AG04449 (cell line): ENCODE measurements around the gene MRPS12.

Experiments
- CTCF ChIA-PET: fragments of 350-600 bp; formaldehyde crosslinking; extraction: SDS; loops from one replicate; lab custom pipeline; 2021; ENCODE audit warnings: antibody characterized with exemption; lab: Yijun Ruan, JAX
- POLR2A ChIA-PET: fragments of 400-600, 350-600 bp; formaldehyde crosslinking; extraction: SDS; loops from one replicate; lab custom pipeline; 2020; ENCODE audit warnings: antibody characterized with exemption, inconsistent platforms; lab: Yijun Ruan, JAX
- DNase-seq: peaks from one replicate; pipeline ENCODE4 v3.0.0-alpha.2; 2010; ENCODE audit warnings: low read depth, low spot score
- H3K4me3 ChIP-seq: 2 replicates; pipeline ENCODE4 v1.5.1; 2011; ENCODE audit warnings: low read depth, mild to moderate bottlenecking, control low read depth, low read length
- TF ChIP-seq, protein P1 (sequence below): IDR thresholded peaks from one replicate; pipeline ENCODE4 v1.5.1; 2011; ENCODE audit warnings: mild to moderate bottlenecking, moderate library complexity, low read length, control low read depth, inconsistent platforms; ENCODE audit not compliant: insufficient read depth; ENCODE audit errors: missing control alignments

MRPS12 gene

DNA sequence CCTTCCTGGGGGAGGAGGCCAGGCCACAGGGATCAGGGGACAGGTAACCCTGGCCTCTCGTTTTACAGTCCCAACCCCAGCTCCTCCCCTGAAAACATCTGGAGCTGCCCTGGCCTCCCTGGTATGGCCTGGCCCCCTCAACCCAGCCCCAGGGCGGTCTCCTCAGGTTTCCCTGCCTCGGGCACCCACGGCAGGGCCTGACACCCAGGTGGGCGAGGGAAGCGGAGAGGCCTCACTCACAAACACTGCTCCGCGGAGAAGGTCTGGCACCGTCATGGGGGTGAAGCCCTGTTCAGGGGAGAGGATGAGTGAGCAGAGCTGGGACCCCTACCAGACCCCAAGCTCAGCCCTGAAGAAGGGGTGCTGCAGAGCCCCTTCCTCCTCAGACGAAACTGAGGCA lies 12.2 kb upstream of the MRPS12 start:
- TF ChIP-seq, protein P1, sequence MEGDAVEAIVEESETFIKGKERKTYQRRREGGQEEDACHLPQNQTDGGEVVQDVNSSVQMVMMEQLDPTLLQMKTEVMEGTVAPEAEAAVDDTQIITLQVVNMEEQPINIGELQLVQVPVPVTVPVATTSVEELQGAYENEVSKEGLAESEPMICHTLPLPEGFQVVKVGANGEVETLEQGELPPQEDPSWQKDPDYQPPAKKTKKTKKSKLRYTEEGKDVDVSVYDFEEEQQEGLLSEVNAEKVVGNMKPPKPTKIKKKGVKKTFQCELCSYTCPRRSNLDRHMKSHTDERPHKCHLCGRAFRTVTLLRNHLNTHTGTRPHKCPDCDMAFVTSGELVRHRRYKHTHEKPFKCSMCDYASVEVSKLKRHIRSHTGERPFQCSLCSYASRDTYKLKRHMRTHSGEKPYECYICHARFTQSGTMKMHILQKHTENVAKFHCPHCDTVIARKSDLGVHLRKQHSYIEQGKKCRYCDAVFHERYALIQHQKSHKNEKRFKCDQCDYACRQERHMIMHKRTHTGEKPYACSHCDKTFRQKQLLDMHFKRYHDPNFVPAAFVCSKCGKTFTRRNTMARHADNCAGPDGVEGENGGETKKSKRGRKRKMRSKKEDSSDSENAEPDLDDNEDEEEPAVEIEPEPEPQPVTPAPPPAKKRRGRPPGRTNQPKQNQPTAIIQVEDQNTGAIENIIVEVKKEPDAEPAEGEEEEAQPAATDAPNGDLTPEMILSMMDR: no peak
- DNase-seq: no peak
- H3K4me3 ChIP-seq: no peak overlapping the region
- CTCF ChIA-PET: interaction anchor here (1.1 to 9.5 kb wide), 3 partner anchors 10 to 515 kb away, joined by 3 to 90 read pairs (median 4); partner anchors contain the start of genes FAM98C, MRPS12 and SARS2
- POLR2A ChIA-PET: no interaction called here

DNA sequence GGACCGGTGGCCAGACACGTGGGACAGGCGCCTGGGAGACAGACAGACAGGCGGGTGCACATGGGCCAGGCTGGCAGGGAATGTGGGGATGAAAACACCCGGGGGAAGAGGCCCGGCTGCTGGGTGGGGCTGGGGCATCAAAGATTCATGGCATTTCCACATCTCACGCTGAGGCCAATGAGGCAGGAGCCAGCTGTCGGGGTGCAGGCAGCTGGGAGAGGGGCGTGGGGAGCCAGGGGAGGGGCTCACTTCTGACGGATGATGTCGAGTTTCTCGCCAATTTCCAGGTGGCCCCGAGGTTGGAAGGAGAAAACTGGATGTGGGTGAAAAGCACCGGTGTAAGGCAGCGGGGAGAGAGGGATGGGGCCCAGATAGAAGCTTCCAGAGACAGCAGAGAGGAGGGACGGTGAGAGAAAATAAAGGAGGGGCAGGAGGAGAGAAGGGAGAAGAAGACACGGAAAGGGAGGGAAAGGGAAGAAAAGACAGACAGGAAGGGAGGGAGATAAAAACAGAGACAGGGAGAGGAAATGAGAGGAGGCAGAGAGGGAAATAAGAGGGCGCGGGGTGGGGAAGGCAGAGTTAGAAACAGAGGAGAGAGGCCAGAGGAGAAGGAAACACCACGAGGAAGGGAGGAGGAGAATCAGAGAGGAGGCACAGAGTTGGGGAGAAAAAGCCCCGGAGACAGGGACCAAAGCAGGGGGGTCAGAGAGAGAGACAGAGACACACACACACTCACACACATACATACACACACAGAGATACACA lies 10.7 kb upstream of the MRPS12 start:
- no peak overlapping the region for H3K4me3 ChIP-seq
- no peak for DNase-seq
- ChIA-PET CTCF (interaction anchor here (9.5 kb wide), 1 partner anchor 8 kb away, joined by 90 read pairs; the partner anchor contains the start of genes MRPS12 and SARS2), POLR2A (no interaction called here)
- TF ChIP-seq, protein P1: no peak

DNA sequence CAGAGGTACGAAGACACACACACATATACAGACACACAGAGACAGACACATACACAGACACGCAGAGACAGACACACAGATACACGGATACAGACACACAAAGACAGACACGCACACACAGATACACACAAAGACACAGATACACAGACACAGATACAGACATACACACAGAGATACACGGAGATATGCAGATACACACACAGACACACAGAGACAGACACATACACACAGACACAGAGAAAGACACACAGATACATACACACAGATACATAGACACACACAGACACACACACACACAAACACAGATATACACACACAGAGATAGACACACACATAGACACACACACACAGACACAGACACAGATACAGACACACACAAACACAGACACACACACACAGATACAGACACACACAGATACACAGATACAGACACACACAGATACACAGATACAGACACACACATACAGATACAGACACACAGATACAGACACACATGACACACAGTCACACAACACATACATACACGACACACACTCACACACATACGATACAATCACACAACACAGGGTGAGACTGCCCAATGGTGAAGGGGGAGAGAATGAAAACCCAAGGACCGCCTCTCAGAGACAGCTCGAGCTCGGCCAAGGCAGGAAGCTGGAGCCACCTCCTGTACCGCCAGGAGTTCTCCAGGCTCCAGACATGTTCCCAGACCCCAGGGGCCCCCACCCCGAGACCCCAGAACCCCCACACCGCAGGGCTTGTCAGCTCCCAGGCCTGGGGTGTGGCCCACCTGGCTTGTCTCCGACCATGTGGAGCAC lies 9.9 kb upstream of the MRPS12 start:
- ChIA-PET CTCF (interaction anchor here (2.0 to 9.5 kb wide), 2 partner anchors 8 to 10 kb away, joined by 14 to 90 read pairs; partner anchors contain the start of genes MRPS12 and SARS2), POLR2A (interaction anchor here (0.5 kb wide), 1 partner anchor 99 kb away, joined by 4 read pairs; no protein-coding TSS in a partner anchor)
- DNase-seq: no peak
- no peak overlapping the region for H3K4me3 ChIP-seq
- TF ChIP-seq, protein P1: no peak

DNA sequence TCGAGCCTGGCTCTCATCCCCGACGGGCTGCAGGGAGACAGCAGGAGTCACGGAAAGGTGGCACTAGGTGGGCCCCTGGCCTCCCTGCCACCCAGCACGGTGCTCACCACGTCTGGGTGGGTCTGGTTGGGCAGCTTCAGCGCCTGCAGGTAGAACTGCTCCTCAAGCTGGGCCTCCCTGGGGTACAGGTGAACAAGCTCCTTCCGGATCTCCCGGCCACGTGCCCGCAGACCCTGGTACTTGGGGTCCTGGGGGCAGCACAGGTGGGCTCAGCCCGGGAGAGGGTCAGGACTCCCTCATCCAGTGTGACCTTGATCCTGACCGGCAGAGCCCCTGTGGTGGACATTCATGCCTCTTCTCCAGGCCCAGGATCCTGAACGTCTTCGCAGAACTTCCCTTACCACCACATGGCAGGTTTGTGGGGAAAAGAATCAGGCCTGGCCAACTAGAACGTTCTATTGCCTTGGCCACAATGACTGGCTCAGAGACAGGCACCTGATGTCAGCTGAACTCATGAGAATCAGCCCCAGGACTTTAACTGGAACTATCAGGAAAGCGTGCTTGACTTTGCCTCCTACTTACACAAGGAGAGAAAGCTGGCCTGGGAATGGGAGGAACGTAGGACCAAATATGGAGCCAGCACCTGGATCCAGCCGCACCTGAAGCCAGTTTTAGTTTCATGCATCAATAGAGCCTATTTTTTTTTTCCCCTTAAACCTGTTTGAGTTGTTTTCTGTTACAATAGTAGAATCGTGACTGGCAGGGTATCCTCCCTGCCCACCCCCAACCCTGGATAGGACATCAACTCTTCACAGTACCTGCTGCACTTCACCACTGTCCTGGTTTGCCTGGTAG lies 9.1 kb upstream of the MRPS12 start:
- ChIA-PET CTCF (interaction anchor here (2.0 kb wide), 1 partner anchor 9 kb away, joined by 14 read pairs; the partner anchor contains the start of genes MRPS12 and SARS2), POLR2A (interaction anchor here (0.5 kb wide), 1 partner anchor 100 kb away, joined by 4 read pairs; no protein-coding TSS in a partner anchor)
- TF ChIP-seq, protein P1: no peak
- no peak for DNase-seq
- no peak overlapping the region for H3K4me3 ChIP-seq

DNA sequence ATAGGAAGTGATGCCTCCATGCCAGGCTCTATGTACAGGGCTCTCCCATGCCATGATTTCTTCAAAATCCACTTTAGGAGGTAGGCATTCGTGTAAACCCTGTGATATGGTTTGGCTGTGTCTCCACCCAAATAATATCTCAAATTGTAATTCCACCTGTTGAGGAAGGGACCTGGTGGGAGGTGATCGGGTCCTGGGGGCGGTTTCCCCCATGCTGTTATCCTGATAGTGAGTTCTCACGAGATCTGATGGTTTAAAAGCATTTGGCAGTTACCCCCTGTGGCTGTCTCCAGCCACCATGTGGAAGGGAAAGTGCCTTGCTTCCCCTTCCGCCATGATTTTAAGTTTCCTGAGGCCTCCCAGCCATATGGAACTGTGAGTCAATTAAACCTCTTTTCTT lies 8.3 kb upstream of the MRPS12 start:
- H3K4me3 ChIP-seq: no peak overlapping the region
- ChIA-PET POLR2A (no interaction called here), CTCF (interaction anchor here (2.0 kb wide), 1 partner anchor 8 kb away, joined by 14 read pairs; the partner anchor contains the start of genes MRPS12 and SARS2)
- DNase-seq: no peak
- TF ChIP-seq, protein P1: no peak
